Endothelial cell (in vitro differentiated cells): Measurements from ENCODE around the gene BUD23. TPM values are rescaled to one million over a fixed set of nuclear protein-coding genes. Genes with fewer than 3 reads are reported as not detected.

Source experiments
- DNase-seq: peaks from one replicate; pipeline ENCODE4 v3.0.0; 2021; ENCODE audit warnings: low spot score
- H3K27ac Mint-ChIP-seq: one replicate; pipeline ENCODE4 v1.8.0; 2021; ENCODE audit warnings: mixed read lengths, inconsistent platforms; ENCODE audit not compliant: unreplicated experiment
- H3K27me3 Mint-ChIP-seq: one replicate; pipeline ENCODE4 v1.8.0; 2021; ENCODE audit warnings: mild to moderate bottlenecking, moderate library complexity, mixed read lengths, inconsistent platforms; ENCODE audit not compliant: unreplicated experiment
- H3K36me3 Mint-ChIP-seq: one replicate; pipeline ENCODE4 v1.8.0; 2021; ENCODE audit warnings: mild to moderate bottlenecking, low read depth, mixed read lengths, inconsistent platforms; ENCODE audit not compliant: unreplicated experiment
- H3K4me1 Mint-ChIP-seq: one replicate; pipeline ENCODE4 v1.8.0; 2021; ENCODE audit warnings: mild to moderate bottlenecking, mixed read lengths, inconsistent platforms; ENCODE audit not compliant: unreplicated experiment
- H3K4me3 Mint-ChIP-seq: one replicate; pipeline ENCODE4 v1.8.0; 2021; ENCODE audit warnings: mild to moderate bottlenecking, mixed read lengths, inconsistent platforms; ENCODE audit not compliant: unreplicated experiment
- H3K9me3 Mint-ChIP-seq: one replicate; pipeline ENCODE4 v1.8.0; 2021; ENCODE audit warnings: mixed read lengths, inconsistent platforms; ENCODE audit not compliant: unreplicated experiment
- total RNA-seq: library from RNA; stranded (reverse); fragmentation: NEBNext Ultra II Directional; extraction: Animal tissue kit (Norgen Biotek cat#: 25700); gene quantifications from one replicate; pipeline ENCODE4 v1.2.1, GENCODE V29; 2021; ENCODE audit not compliant: unreplicated experiment
- TF ChIP-seq, protein P1 (sequence below): fragments of 200-600 bp; sonication (generic); IDR thresholded peaks from one replicate; pipeline ENCODE4 v1.5.0; 2021; ENCODE audit warnings: antibody characterized with exemption; ENCODE audit not compliant: unreplicated experiment

Gene BUD23
- total RNA-seq, 1 donor from 2014 or later: 50.6 TPM

DNA sequence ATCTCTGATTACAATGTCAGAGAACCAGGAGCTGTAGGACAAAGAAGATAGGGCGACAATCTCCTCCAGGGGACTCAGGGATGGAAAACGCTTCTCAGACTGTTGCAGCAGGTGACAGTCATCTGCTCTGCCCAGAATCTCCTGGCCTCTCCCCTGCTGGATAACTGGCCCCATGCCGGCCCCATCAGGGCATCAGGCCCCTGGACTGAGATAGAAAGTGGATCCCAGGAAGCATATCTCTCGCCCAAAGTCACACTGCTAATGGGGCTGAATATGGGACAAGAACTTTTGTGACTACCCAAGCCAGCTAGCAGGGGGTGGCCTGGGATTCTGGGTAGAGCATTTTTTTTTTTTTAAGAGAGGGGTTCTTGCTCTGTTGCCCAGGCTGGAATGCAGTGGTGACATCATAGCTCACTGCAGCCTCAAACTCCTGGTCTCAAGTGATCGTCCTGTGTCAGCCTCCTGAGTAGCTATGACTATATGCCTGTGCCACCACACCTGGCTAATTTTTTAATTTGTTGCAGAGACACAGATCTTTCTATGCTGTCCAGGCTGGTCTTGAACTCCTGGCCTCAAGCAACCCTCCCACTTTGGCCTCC, 38.6 kb upstream of the BUD23 start:
- Mint-ChIP-seq H3K27me3 (peaks cover 16% of the 10 kb centered on the region), H3K9me3 (no peaks in the 10 kb centered on the region), H3K4me3 (no peak overlapping the region), H3K27ac (no peak overlapping the region), H3K36me3 (no peaks in the 10 kb centered on the region), H3K4me1 (peaks cover 21% of the 10 kb centered on the region)
- DNase-seq: no peak
- TF ChIP-seq, protein P1, sequence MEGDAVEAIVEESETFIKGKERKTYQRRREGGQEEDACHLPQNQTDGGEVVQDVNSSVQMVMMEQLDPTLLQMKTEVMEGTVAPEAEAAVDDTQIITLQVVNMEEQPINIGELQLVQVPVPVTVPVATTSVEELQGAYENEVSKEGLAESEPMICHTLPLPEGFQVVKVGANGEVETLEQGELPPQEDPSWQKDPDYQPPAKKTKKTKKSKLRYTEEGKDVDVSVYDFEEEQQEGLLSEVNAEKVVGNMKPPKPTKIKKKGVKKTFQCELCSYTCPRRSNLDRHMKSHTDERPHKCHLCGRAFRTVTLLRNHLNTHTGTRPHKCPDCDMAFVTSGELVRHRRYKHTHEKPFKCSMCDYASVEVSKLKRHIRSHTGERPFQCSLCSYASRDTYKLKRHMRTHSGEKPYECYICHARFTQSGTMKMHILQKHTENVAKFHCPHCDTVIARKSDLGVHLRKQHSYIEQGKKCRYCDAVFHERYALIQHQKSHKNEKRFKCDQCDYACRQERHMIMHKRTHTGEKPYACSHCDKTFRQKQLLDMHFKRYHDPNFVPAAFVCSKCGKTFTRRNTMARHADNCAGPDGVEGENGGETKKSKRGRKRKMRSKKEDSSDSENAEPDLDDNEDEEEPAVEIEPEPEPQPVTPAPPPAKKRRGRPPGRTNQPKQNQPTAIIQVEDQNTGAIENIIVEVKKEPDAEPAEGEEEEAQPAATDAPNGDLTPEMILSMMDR: no peak

DNA sequence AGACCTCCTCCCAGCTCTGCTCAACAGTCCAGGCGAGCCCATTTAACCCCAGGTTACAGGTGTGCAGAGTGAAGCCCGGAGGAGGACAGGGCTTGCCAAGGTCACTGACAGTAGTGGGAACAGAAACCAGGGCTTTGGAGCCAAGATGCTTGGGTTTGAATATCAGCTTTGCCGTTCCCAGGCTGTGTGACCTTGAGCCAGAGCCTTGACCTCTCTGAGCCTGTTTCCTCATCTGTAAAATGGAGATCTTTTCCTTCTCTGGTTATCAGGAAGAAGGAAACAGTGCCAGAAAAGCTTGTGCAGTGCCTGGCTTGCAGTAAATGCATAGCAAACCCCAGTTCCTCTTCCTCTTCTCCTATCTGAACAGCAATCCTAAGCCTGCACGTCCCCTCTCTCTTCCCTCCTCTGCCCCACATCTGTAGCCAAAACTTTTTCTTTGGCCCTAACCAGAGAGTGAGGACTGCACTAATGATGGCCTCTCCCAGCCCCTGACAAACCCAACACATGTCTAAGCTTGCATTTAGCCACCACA, 37.7 kb upstream of the BUD23 start:
- H3K36me3 Mint-ChIP-seq: no peaks in the 10 kb centered on the region
- peaks cover 25% of the 10 kb centered on the region for H3K4me1 Mint-ChIP-seq
- H3K9me3 Mint-ChIP-seq: no peaks in the 10 kb centered on the region
- peaks cover 22% of the 10 kb centered on the region for H3K27me3 Mint-ChIP-seq
- no peak overlapping the region for H3K4me3 Mint-ChIP-seq
- no peak for DNase-seq
- no peak overlapping the region for H3K27ac Mint-ChIP-seq
- TF ChIP-seq, protein P1: no peak

DNA sequence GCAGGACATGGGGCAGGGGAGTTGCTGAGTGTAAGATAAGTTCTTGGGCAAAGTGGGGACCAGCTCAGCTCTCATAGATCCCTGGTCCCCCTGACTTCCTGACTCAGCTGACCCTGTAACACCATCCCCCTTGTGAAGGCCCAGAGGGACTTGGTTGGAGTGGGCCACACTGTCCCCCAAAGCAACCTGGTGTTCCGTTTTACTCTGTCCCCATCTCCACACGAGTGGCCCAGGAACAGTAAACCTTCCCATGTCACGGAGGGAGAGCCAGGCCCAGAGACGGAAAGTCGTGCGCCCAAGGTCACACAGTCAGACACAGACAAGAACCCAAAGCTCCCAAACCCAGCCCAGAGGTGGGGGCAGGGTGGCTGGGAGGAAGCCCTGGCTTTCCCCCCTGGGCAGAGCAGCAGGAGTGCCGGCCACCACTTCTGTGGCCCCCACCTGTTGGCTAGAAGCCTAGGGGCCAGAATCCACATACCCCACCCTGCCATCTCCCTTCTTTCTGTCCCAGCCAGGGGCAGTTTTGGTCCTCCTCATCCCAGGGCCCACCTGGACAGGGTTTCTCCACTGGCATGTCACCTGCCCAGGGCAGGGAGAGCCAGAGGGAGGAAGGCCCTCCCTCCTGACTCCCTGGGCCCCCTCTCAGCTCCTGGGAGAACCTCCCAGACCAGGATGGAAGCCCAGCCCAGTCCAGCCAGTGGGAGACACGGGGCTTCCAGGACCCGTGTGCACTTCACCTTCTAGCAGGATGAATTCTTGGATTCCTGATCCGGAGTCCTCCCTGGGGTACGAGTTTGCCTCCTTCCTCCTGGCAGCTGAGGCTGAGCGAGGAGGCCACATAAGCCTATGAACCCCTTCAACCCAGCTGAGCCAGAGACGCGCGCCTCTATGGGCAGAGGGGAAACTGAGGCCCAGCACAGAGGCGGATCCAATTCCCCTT, 36.3 kb upstream of the BUD23 start:
- Mint-ChIP-seq H3K27ac (no peak overlapping the region), H3K27me3 (peaks cover 22% of the 10 kb centered on the region), H3K9me3 (no peaks in the 10 kb centered on the region), H3K4me1 (peaks cover 25% of the 10 kb centered on the region), H3K4me3 (no peak overlapping the region), H3K36me3 (no peaks in the 10 kb centered on the region)
- no peak for DNase-seq
- TF ChIP-seq, protein P1: no peak

DNA sequence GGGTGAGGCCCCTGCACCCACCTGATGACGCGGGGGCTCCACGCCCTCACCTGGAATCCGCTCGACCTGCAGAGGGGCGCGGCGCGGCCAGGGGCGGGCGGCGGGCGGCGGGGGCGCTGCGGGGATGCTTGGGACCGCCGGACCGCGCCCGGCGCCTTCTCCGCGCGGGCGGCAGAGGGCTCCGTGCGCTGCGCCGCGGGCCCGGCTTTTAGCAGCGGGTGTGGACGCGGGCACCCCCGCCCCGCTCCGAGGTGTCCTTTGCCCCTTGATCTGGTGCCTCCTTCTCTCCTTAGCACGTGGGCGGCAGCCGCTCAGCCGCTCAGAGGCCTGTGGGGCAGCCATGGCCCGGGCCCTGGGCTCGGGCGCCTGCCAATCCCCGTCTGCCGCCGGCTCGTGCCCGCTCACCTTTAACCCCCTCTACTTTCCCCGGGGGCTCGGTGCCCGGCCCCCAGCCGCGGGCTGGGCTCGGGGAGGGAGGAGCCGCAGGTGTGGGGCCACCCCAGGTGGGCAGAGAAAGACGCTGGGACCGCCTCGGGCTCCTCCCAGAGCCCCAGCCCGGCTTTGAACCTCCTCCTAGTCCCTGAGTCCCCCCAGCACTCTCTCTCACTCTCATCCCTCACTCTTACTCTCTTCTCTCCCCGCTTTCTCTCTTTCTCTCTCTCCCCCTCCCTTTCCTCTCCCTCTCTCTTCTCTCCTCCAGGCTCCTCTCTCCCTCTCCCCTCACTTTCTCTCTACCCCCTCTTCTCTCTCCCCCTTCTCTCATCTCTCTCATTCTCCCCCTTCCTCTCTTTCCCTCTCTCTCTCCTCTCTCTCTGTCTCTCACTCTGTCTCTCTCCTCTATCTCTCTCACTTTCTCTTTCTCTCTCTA, 35.4 kb upstream of the BUD23 start:
- DNase-seq: no peak
- peaks cover 25% of the 10 kb centered on the region for H3K4me1 Mint-ChIP-seq
- H3K36me3 Mint-ChIP-seq: no peaks in the 10 kb centered on the region
- peak overlapping the region; percentile 51 for H3K4me3 Mint-ChIP-seq
- no peak overlapping the region for H3K27ac Mint-ChIP-seq
- H3K9me3 Mint-ChIP-seq: no peaks in the 10 kb centered on the region
- H3K27me3 Mint-ChIP-seq: peaks cover 25% of the 10 kb centered on the region
- TF ChIP-seq, protein P1: no peak
